H9 (cell line): ENCODE results near the gene FANCL. TPM values are rescaled to one million over a fixed set of nuclear protein-coding genes. Genes with fewer than 3 reads are reported as not detected.

Experiments used
- DNase-seq: peaks from one replicate; pipeline ENCODE4 v3.0.0-alpha.2; 2017
- H2AFZ ChIP-seq: one replicate; pipeline ENCODE4 v1.6.1; 2013; ENCODE audit warnings: mild to moderate bottlenecking, low read length, control low read depth, moderate library complexity
- H2AK5ac ChIP-seq: 2 replicates; pipeline ENCODE4 v1.6.1; 2013; ENCODE audit warnings: low read length, control low read depth, mixed read lengths; ENCODE audit not compliant: insufficient read length
- H2BK120ac ChIP-seq: one replicate; pipeline ENCODE4 v1.6.1; 2013; ENCODE audit warnings: low read depth, mild to moderate bottlenecking, low read length, control low read depth, inconsistent platforms; ENCODE audit not compliant: poor library complexity, severe bottlenecking
- H2BK12ac ChIP-seq: 2 replicates; pipeline ENCODE4 v1.6.1; 2013; ENCODE audit warnings: low read length, control low read depth, mixed read lengths, low read depth; ENCODE audit not compliant: insufficient read length
- H2BK15ac ChIP-seq: 2 replicates; pipeline ENCODE4 v1.6.1; 2013; ENCODE audit warnings: low read depth, low read length, control low read depth
- H2BK20ac ChIP-seq: one replicate; pipeline ENCODE4 v1.6.1; 2013; ENCODE audit warnings: low read depth, mild to moderate bottlenecking, low read length, control low read depth, inconsistent platforms; ENCODE audit not compliant: poor library complexity, severe bottlenecking
- H2BK5ac ChIP-seq: 2 replicates; pipeline ENCODE4 v1.6.1; 2013; ENCODE audit warnings: low read length, control low read depth, mixed read lengths; ENCODE audit not compliant: insufficient read length
- H3K14ac ChIP-seq: 2 replicates; pipeline ENCODE4 v1.6.1; 2013; ENCODE audit warnings: low read length, control low read depth; ENCODE audit not compliant: insufficient read depth
- H3K18ac ChIP-seq: 2 replicates; pipeline ENCODE4 v1.6.1; 2013; ENCODE audit warnings: low read depth, mild to moderate bottlenecking, mixed read lengths, low read length, control low read depth; ENCODE audit not compliant: insufficient read length
- H3K23ac ChIP-seq: 2 replicates; pipeline ENCODE4 v1.6.1; 2013; ENCODE audit warnings: low read length, control low read depth, mixed read lengths, low read depth; ENCODE audit not compliant: insufficient read length
- H3K23me2 ChIP-seq: 2 replicates; pipeline ENCODE4 v1.6.1; 2013; ENCODE audit warnings: low read depth, mild to moderate bottlenecking, mixed read lengths, low read length, control low read depth; ENCODE audit not compliant: insufficient read length, poor library complexity, severe bottlenecking
- H3K27ac ChIP-seq: 2 replicates; pipeline ENCODE4 v1.5.1; 2013; ENCODE audit warnings: low read length, control low read depth, mixed read lengths, low read depth; ENCODE audit not compliant: insufficient read length
- H3K27me3 ChIP-seq: 2 replicates; pipeline ENCODE4 v1.6.1; 2013; ENCODE audit warnings: low read length, control low read depth, inconsistent platforms; ENCODE audit not compliant: insufficient read depth
- H3K4ac ChIP-seq: 2 replicates; pipeline ENCODE4 v1.6.1; 2013; ENCODE audit warnings: low read depth, mild to moderate bottlenecking, control low read depth, inconsistent platforms, low read length, moderate library complexity
- H3K4me1 ChIP-seq: 2 replicates; pipeline ENCODE4 v1.6.1; 2013; ENCODE audit warnings: low read length, control low read depth, inconsistent platforms; ENCODE audit not compliant: insufficient read depth
- H3K4me2 ChIP-seq: 2 replicates; pipeline ENCODE4 v1.6.1; 2013; ENCODE audit warnings: low read length, control low read depth, mixed read lengths; ENCODE audit not compliant: insufficient read length, insufficient read depth
- H3K56ac ChIP-seq: 2 replicates; pipeline ENCODE4 v1.6.1; 2013; ENCODE audit warnings: low read depth, mild to moderate bottlenecking, mixed read lengths, low read length, control low read depth; ENCODE audit not compliant: insufficient read length
- H3K79me1 ChIP-seq: 2 replicates; pipeline ENCODE4 v1.6.1; 2013; ENCODE audit warnings: low read depth, mild to moderate bottlenecking, moderate library complexity, low read length, control low read depth, inconsistent platforms; ENCODE audit not compliant: insufficient read depth, poor library complexity, severe bottlenecking
- H3K79me2 ChIP-seq: 2 replicates; pipeline ENCODE4 v1.6.1; 2013; ENCODE audit warnings: low read length, control low read depth, inconsistent platforms; ENCODE audit not compliant: insufficient read depth
- H3K9ac ChIP-seq: 2 replicates; pipeline ENCODE4 v1.6.1; 2013; ENCODE audit warnings: low read length, control low read depth, mixed read lengths; ENCODE audit not compliant: insufficient read length; ENCODE audit errors: extremely low read depth
- H3K9me3 ChIP-seq: one replicate; pipeline ENCODE4 v1.6.1; 2013; ENCODE audit warnings: low read depth, low read length, inconsistent platforms; ENCODE audit not compliant: control insufficient read depth
- H3T11ph ChIP-seq: one replicate; pipeline ENCODE4 v1.6.1; 2013; ENCODE audit warnings: mild to moderate bottlenecking, low read length, control low read depth, inconsistent platforms
- H4K20me1 ChIP-seq: one replicate; pipeline ENCODE4 v1.6.1; 2013; ENCODE audit not compliant: control insufficient read depth, insufficient read length, insufficient read depth
- H4K5ac ChIP-seq: 2 replicates; pipeline ENCODE4 v1.6.1; 2013; ENCODE audit warnings: low read depth, mild to moderate bottlenecking, mixed read lengths, low read length, control low read depth; ENCODE audit not compliant: insufficient read length
- H4K8ac ChIP-seq: replicated peaks from 2 replicates; pipeline ENCODE4 v1.6.1; 2013; ENCODE audit warnings: low read length, control low read depth, mixed read lengths, low read depth; ENCODE audit not compliant: insufficient read length
- H4K91ac ChIP-seq: 2 replicates; pipeline ENCODE4 v1.6.1; 2013; ENCODE audit warnings: low read depth, mild to moderate bottlenecking, moderate library complexity, mixed read lengths, low read length, control low read depth; ENCODE audit not compliant: insufficient read length
- H3K27ac Mint-ChIP-seq, 3 experiments: 2 replicates in 2 of 3; 3 replicates in 1 of 3; pipeline ENCODE4 v1.8.0; 2020 to 2021; ENCODE audit warnings: mixed read lengths in 3 of 3, mild to moderate bottlenecking in 1 of 3, moderate library complexity in 1 of 3
- H3K27me3 Mint-ChIP-seq: 2 replicates; pipeline ENCODE4 v1.8.0; 2021; ENCODE audit warnings: low read depth, mild to moderate bottlenecking, moderate library complexity, mixed read lengths
- H3K36me3 Mint-ChIP-seq, 3 experiments: 2 replicates in 2 of 3; 3 replicates in 1 of 3; pipeline ENCODE4 v1.8.0; 2020 to 2021; ENCODE audit warnings: low read depth in 3 of 3, mixed read lengths in 3 of 3; ENCODE audit not compliant: insufficient read depth in 1 of 3
- H3K4me1 Mint-ChIP-seq, 2 experiments: 2 replicates each; pipeline ENCODE4 v1.8.0; 2020; ENCODE audit warnings: mixed read lengths in 2 of 2
- H3K4me3 Mint-ChIP-seq, 2 experiments: 2 replicates in 1 of 2; 3 replicates in 1 of 2; pipeline ENCODE4 v1.8.0; 2020 to 2021; ENCODE audit warnings: mild to moderate bottlenecking in 2 of 2, mixed read lengths in 2 of 2, moderate library complexity in 1 of 2
- H3K9me3 Mint-ChIP-seq, 2 experiments: 2 replicates in 1 of 2; 3 replicates in 1 of 2; pipeline ENCODE4 v1.8.0; 2020; ENCODE audit warnings: mild to moderate bottlenecking in 2 of 2, mixed read lengths in 2 of 2, moderate library complexity in 1 of 2
- WGBS: extraction: QIAGEN DNeasy Blood & Tissue Kit; methylation state at CpG from one replicate; pipeline ENCODE4 v1.1.7; 2013; ENCODE audit warnings: missing lambda C conversion rate, low lambda C conversion rate, mixed read lengths; ENCODE audit not compliant: insufficient read length; ENCODE audit errors: extremely low coverage; 5-methylcytosine and 5-hydroxymethylcytosine counted together
- total RNA-seq: library from RNA; stranded (reverse); gene quantifications from 2 replicates; pipeline ENCODE4 v1.2.1, GENCODE V29; 2021
- TF ChIP-seq, protein P1 (sequence below): fragments of 200-600 bp; sonication (generic); conservative IDR thresholded peaks from 3 replicates; pipeline ENCODE4 v1.8.0; 2021; ENCODE audit warnings: antibody characterized with exemption, mild to moderate bottlenecking

FANCL gene
- total RNA-seq, 1 experiment from 2014 or later: 41.5 TPM

DNA sequence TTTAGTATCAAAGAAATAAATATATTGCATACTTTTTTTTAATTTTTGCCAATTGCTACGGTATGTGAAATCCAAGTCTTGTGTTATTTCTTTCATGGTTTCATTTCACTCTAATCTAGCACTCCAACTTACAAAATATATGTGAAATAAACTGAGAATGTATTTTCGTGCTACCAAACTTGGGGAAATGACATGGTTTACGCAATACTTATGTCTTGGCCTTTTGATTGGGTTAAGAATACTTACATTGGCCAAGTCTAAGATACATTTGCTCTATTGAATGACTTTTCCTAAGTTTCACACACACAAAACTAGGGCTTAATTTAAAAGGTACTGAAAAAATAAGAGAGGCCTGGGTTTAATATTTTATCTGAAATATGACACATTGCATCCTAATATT is 114.0 kb downstream of the FANCL start:
- Histone ChIP-seq H3K79me1 (no peaks in the 10 kb centered on the region), H2BK20ac (no peak overlapping the region), H3K4me1 (no peaks in the 10 kb centered on the region), H2AFZ (no peak overlapping the region), H3K23ac (no peak overlapping the region), H3K18ac (no peak overlapping the region), H3K27me3 (no peaks in the 10 kb centered on the region), H4K20me1 (no peaks in the 10 kb centered on the region), H3K14ac (no peak overlapping the region), H2BK15ac (no peak overlapping the region), H3K4ac (no peak overlapping the region), H3K4me2 (no peak overlapping the region), H3T11ph (no peak overlapping the region), H3K79me2 (no peaks in the 10 kb centered on the region), H2BK5ac (no peak overlapping the region), H4K91ac (no peak overlapping the region), H3K9me3 (no peaks in the 10 kb centered on the region), H3K56ac (no peak overlapping the region), H4K8ac (no peak overlapping the region), H2BK120ac (no peak overlapping the region), H3K9ac (no peak overlapping the region), H3K27ac (no peak overlapping the region), H2AK5ac (no peak overlapping the region), H2BK12ac (no peak overlapping the region), H4K5ac (no peak overlapping the region), H3K23me2 (no peaks in the 10 kb centered on the region)
- Mint-ChIP-seq H3K27ac (no peak overlapping the region), H3K27me3 (no peaks in the 10 kb centered on the region), H3K4me1 (no peaks in the 10 kb centered on the region), H3K36me3 (peaks cover 3 to 8% (median 6%) of the 10 kb centered on the region in 3 experiments; a peak in 5 of 7 replicates), H3K4me3 (no peak overlapping the region), H3K9me3 (no peaks in the 10 kb centered on the region)
- DNase-seq: no peak
- TF ChIP-seq, protein P1, sequence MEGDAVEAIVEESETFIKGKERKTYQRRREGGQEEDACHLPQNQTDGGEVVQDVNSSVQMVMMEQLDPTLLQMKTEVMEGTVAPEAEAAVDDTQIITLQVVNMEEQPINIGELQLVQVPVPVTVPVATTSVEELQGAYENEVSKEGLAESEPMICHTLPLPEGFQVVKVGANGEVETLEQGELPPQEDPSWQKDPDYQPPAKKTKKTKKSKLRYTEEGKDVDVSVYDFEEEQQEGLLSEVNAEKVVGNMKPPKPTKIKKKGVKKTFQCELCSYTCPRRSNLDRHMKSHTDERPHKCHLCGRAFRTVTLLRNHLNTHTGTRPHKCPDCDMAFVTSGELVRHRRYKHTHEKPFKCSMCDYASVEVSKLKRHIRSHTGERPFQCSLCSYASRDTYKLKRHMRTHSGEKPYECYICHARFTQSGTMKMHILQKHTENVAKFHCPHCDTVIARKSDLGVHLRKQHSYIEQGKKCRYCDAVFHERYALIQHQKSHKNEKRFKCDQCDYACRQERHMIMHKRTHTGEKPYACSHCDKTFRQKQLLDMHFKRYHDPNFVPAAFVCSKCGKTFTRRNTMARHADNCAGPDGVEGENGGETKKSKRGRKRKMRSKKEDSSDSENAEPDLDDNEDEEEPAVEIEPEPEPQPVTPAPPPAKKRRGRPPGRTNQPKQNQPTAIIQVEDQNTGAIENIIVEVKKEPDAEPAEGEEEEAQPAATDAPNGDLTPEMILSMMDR: no peak
- no CpG with 5 or more reads among the region's 3 CpGs for WGBS
